IMR-90 (cell line): ENCODE measurements around the gene PHAX. TPM values are rescaled to one million over a fixed set of nuclear protein-coding genes. Genes with fewer than 3 reads are reported as not detected.

Source experiments
- ATAC-seq: fragments of 200-7000 bp; cut with Tn5 transposase; 2 replicates; pipeline ENCODE4 v1.9.1; 2020; ENCODE audit warnings: low read depth, mild to moderate bottlenecking, moderate library complexity
- BruUV-seq: library from RNA; stranded (reverse); fragments of 400-500 nt; replicated peaks from 2 replicates; lab custom pipeline; 2021; lab: Mats Ljungman, UMichigan
- CTCF ChIA-PET: fragments of 300-600 bp; formaldehyde crosslinking; extraction: SDS; loops from one replicate; lab custom pipeline; 2021; ENCODE audit warnings: antibody characterized with exemption; lab: Yijun Ruan, JAX
- POLR2A ChIA-PET: fragments of 300-600 bp; sonication (Branson Sonifier 250); formaldehyde crosslinking; loops from one replicate; lab custom pipeline; 2022; ENCODE audit warnings: antibody characterized with exemption; ENCODE audit not compliant: unreplicated experiment; lab: Charles Lee
- DNase-seq: peaks from one replicate; pipeline ENCODE4 v3.0.0; 2013
- H2AFZ ChIP-seq: replicated peaks from 2 replicates; pipeline ENCODE3; 2013; ENCODE audit warnings: low read length, mild to moderate bottlenecking; ENCODE audit not compliant: poor library complexity
- H2AK5ac ChIP-seq: 2 replicates; pipeline ENCODE4 v1.6.1; 2013; ENCODE audit warnings: low read depth, low read length, inconsistent platforms
- H2AK9ac ChIP-seq: replicated peaks from 2 replicates; pipeline ENCODE3; 2013; ENCODE audit warnings: mild to moderate bottlenecking, low read depth, low read length, moderate library complexity; ENCODE audit not compliant: poor library complexity
- H2BK120ac ChIP-seq: 2 replicates; pipeline ENCODE4 v1.6.1; 2013; ENCODE audit warnings: low read depth, low read length, inconsistent platforms
- H2BK15ac ChIP-seq: 3 replicates; pipeline ENCODE4 v1.6.1; 2013; ENCODE audit warnings: low read depth, low read length, inconsistent platforms
- H2BK20ac ChIP-seq: 2 replicates; pipeline ENCODE4 v1.6.1; 2013; ENCODE audit warnings: low read depth, mild to moderate bottlenecking, inconsistent platforms, low read length, moderate library complexity
- H2BK5ac ChIP-seq: 2 replicates; pipeline ENCODE4 v1.6.1; 2013; ENCODE audit warnings: mild to moderate bottlenecking, low read depth, low read length, inconsistent platforms; ENCODE audit not compliant: poor library complexity, severe bottlenecking
- H3K14ac ChIP-seq: replicated peaks from 2 replicates; pipeline ENCODE4 v1.6.1; 2013; ENCODE audit warnings: low read depth, low read length, inconsistent platforms
- H3K18ac ChIP-seq: 2 replicates; pipeline ENCODE4 v1.6.1; 2013; ENCODE audit warnings: low read depth, low read length, control low read depth
- H3K23ac ChIP-seq: 2 replicates; pipeline ENCODE4 v1.6.1; 2013; ENCODE audit warnings: low read depth, low read length, inconsistent platforms
- H3K27ac ChIP-seq: 2 replicates; pipeline ENCODE4 v1.5.1; 2013; ENCODE audit warnings: mild to moderate bottlenecking, control low read depth, low read length; ENCODE audit not compliant: insufficient read depth
- H3K27me3 ChIP-seq: 2 replicates; pipeline ENCODE4 v1.6.1; 2013; ENCODE audit warnings: low read length; ENCODE audit not compliant: control insufficient read depth, insufficient read depth
- H3K36me3 ChIP-seq: 2 replicates; pipeline ENCODE4 v1.6.1; 2013; ENCODE audit warnings: low read length, mixed read lengths; ENCODE audit not compliant: control insufficient read depth, insufficient read depth
- H3K4ac ChIP-seq: 2 replicates; pipeline ENCODE4 v1.6.1; 2013; ENCODE audit warnings: low read depth, low read length, inconsistent platforms
- H3K4me1 ChIP-seq: 2 replicates; pipeline ENCODE4 v1.6.1; 2013; ENCODE audit warnings: low read length, mixed read lengths; ENCODE audit not compliant: control insufficient read depth, insufficient read depth
- H3K4me2 ChIP-seq: 2 replicates; pipeline ENCODE4 v1.6.1; 2013; ENCODE audit warnings: low read depth, mild to moderate bottlenecking, control low read depth, low read length, moderate library complexity
- H3K4me3 ChIP-seq: 2 replicates; pipeline ENCODE4 v1.5.1; 2013; ENCODE audit warnings: low read depth, mild to moderate bottlenecking, control low read depth, low read length, moderate library complexity; ENCODE audit not compliant: insufficient read depth
- H3K56ac ChIP-seq: 2 replicates; pipeline ENCODE4 v1.6.1; 2013; ENCODE audit warnings: low read length, inconsistent platforms; ENCODE audit not compliant: insufficient read depth; ENCODE audit errors: extremely low read depth
- H3K79me1 ChIP-seq, 2 experiments: 2 replicates each; pipeline ENCODE4 v1.6.1; 2013; ENCODE audit warnings: low read length in 2 of 2, inconsistent platforms in 1 of 2, low read depth in 1 of 2
- H3K9ac ChIP-seq: 2 replicates; pipeline ENCODE4 v1.6.1; 2013; ENCODE audit warnings: low read depth, low read length, control low read depth
- H3K9me1 ChIP-seq: 2 replicates; pipeline ENCODE4 v1.6.1; 2013; ENCODE audit warnings: low read length, inconsistent platforms; ENCODE audit not compliant: insufficient read depth
- H3K9me3 ChIP-seq: 2 replicates; pipeline ENCODE4 v1.6.1; 2013; ENCODE audit warnings: low read length; ENCODE audit not compliant: control insufficient read depth, insufficient read depth
- H4K20me1 ChIP-seq: 2 replicates; pipeline ENCODE4 v1.6.1; 2013; ENCODE audit warnings: low read length, inconsistent platforms; ENCODE audit not compliant: insufficient read depth
- H4K5ac ChIP-seq: 2 replicates; pipeline ENCODE4 v1.6.1; 2013; ENCODE audit warnings: mild to moderate bottlenecking, low read depth, low read length, control low read depth
- H4K8ac ChIP-seq, 2 experiments: 2 replicates each; pipeline ENCODE4 v1.6.1; 2013; ENCODE audit warnings: low read depth in 2 of 2, low read length in 2 of 2, control low read depth in 1 of 2, inconsistent platforms in 1 of 2
- H4K91ac ChIP-seq: 2 replicates; pipeline ENCODE4 v1.6.1; 2013; ENCODE audit warnings: low read depth, low read length, inconsistent platforms; ENCODE audit not compliant: insufficient read depth
- ELK1 ChIP-seq: fragments of 150-350 bp; IDR thresholded peaks from 2 replicates; pipeline ENCODE4 v1.6.1; 2016; ENCODE audit warnings: low read depth, mild to moderate bottlenecking, low read length, moderate library complexity, borderline replicate concordance
- MAFK ChIP-seq: IDR thresholded peaks from 2 replicates; pipeline ENCODE4 v1.6.1; 2012; ENCODE audit warnings: low read depth, low read length, improper control_type of control experiment
- MAZ ChIP-seq: IDR thresholded peaks from 2 replicates; pipeline ENCODE4 v1.6.1; 2012; ENCODE audit warnings: low read depth, mild to moderate bottlenecking, low read length, improper control_type of control experiment, moderate library complexity, borderline replicate concordance
- POLR2A ChIP-seq: IDR thresholded peaks from 2 replicates; pipeline ENCODE4 v1.6.1; 2012; ENCODE audit warnings: mild to moderate bottlenecking, low read depth, low read length
- RAD21 ChIP-seq: IDR thresholded peaks from 2 replicates; pipeline ENCODE4 v1.6.1; 2012; ENCODE audit warnings: low read length, improper control_type of control experiment
- USF2 ChIP-seq: fragments of 150-350 bp; IDR thresholded peaks from 2 replicates; pipeline ENCODE4 v1.6.1; 2017; ENCODE audit warnings: mild to moderate bottlenecking, antibody characterized with exemption, low read length, low read depth
- WGBS, 2 experiments: methylation state at CpG; one replicate each; pipeline versions ENCODE4 v1.1.5 to v1.1.7; 2013; ENCODE audit warnings: missing lambda C conversion rate in 2 of 2; ENCODE audit not compliant: insufficient read length in 1 of 2; ENCODE audit errors: extremely low coverage in 2 of 2; 5-methylcytosine and 5-hydroxymethylcytosine counted together
- dilution Hi-C: fragments of 300-500 bp; cut with HindIII; formaldehyde crosslinking; loops from one replicate; pipeline ENCODE4 v1.14.3; 2018; ENCODE audit warnings: low sequenced_read_pairs; ENCODE audit not compliant: unreplicated experiment
- in situ Hi-C: fragments of 300-500 bp; cut with MboI; formaldehyde crosslinking; loops from 3 replicates; pipeline ENCODE4 v1.14.3; 2019; ENCODE audit warnings: low sequenced_read_pairs, inconsistent platforms, mixed read lengths
- intact Hi-C: fragments of 100-400 bp; cut with micrococcal nuclease; formaldehyde crosslinking; loops from 2 replicates; pipeline ENCODE4 v1.10.0; 2022
- polyA plus RNA-seq, 3 experiments: library from polyadenylated mRNA; depleted of rRNA; stranded (reverse); fragments of >200 nt; gene quantifications; 2 replicates each; pipeline ENCODE4 v1.2.3, GENCODE V29; 2012; ENCODE audit warnings: low replicate concordance in 1 of 3
- total RNA-seq: library from RNA; depleted of rRNA; stranded (reverse); fragments of >200 nt; gene quantifications from 2 replicates; pipeline ENCODE4 v1.2.3, GENCODE V29; 2012

PHAX gene
- total and polyA plus RNA-seq, 2 of the 4 experiments (the other 2 are of a cell fraction), result 32.5 to 46.4 TPM

- Histone ChIP-seq H2BK15ac (no peak overlapping the region), H3K9ac (no peak overlapping the region), H3K23ac (no peak overlapping the region), H3K36me3 (peaks cover 27% of the 10 kb centered on the region), H3K9me3 (no peaks in the 10 kb centered on the region), H3K18ac (no peak overlapping the region), H2AFZ (no peak overlapping the region), H4K8ac (no peak overlapping the region), H3K14ac (no peak overlapping the region), H4K20me1 (peaks cover 3% of the 10 kb centered on the region; the same call in 1 of the 2 replicates), H2AK9ac (no peak overlapping the region), H3K27ac (no peak overlapping the region), H2BK5ac (no peak overlapping the region), H3K79me1 (peaks cover 18 to 36% of the 10 kb centered on the region in 2 experiments; a peak in 3 of 4 replicates), H2AK5ac (no peak overlapping the region), H3K4me1 (no peaks in the 10 kb centered on the region), H3K56ac (no peak overlapping the region), H3K27me3 (no peaks in the 10 kb centered on the region), H3K4ac (no peak overlapping the region), H4K91ac (no peak overlapping the region), H3K4me3 (no peak overlapping the region), H3K9me1 (no peaks in the 10 kb centered on the region; the same call in 1 of the 2 replicates), H3K4me2 (no peak overlapping the region), H4K5ac (no peak overlapping the region), H2BK120ac (no peak overlapping the region), H2BK20ac (no peak overlapping the region)
- in situ Hi-C loops (no loop called here), intact Hi-C loops (no loop called here), dilution Hi-C loops (no loop called here)
- no peak for DNase-seq
- TF ChIP-seq RAD21, result no peak
- TF ChIP-seq ELK1, result no peak
- no peak for TF ChIP-seq POLR2A
- TF ChIP-seq MAFK, result no peak
- TF ChIP-seq USF2, result no peak
- no peak for TF ChIP-seq MAZ
- 100% methylated on average over 2 of the region's 7 CpGs; no CpG with 5 or more reads in 1 of the 2 experiments for WGBS, 2 experiments
- ChIA-PET POLR2A (no interaction called here), CTCF (interaction anchor here (0.5 to 0.7 kb wide), 3 partner anchors 13 to 19 kb away, joined by 3 to 5 read pairs (median 5); partner anchors contain the start of genes ALDH7A1 and PHAX)
- ATAC-seq, result no peak
- no TSS peak for BruUV-seq
Measured at GRCh38 chr5:126613941-126614592, 13.3 kb downstream of the PHAX start.
